ENCODE measurements around the gene CHD9NB.
A peak's percentile ranks its signal among the peaks of the same experiment; 100 is the strongest.

Gene CHD9NB

GRCh38 chr16:53097190-53097589 lies 44.5 kb upstream of the CHD9NB start:
- ChIA-PET CTCF (interaction anchor here (0.6 to 1.4 kb wide), 2 partner anchors 11 to 35 kb away, joined by 3 to 10 read pairs; no protein-coding TSS in a partner anchor), POLR2A (ENCODE audit: low non-redundant PET) (no interaction called here)
- peak overlapping the region; percentile 99 for H3K27ac ChIP-seq
- TF ChIP-seq CTCF (conservative IDR thresholded peaks at IDR 0.05; ENCODE audit: low read depth) = no peak
- DNase-seq (ENCODE audit: low spot score) = no peak

GRCh38 chr16:53094013-53094630 lies 41.4 kb upstream of the CHD9NB start:
- TF ChIP-seq CTCF (conservative IDR thresholded peaks at IDR 0.05; ENCODE audit: low read depth) = no peak
- DNase-seq (ENCODE audit: low spot score) = no peak
- peak overlapping the region; percentile 92 for H3K27ac ChIP-seq
- POLR2A ChIA-PET (ENCODE audit: low non-redundant PET) = interaction anchor here (0.7 kb wide), 1 partner anchor 1622 kb away, joined by 5 read pairs; no protein-coding TSS in a partner anchor
- CTCF ChIA-PET = interaction anchor here (1.0 kb wide), 1 partner anchor 39 kb away, joined by 4 read pairs; the partner anchor contains the start of gene CHD9

GRCh38 chr16:53093162-53093744 lies 40.6 kb upstream of the CHD9NB start:
- no peak for DNase-seq (ENCODE audit: low spot score)
- peak overlapping the region; percentile 92 for H3K27ac ChIP-seq
- ChIA-PET POLR2A (ENCODE audit: low non-redundant PET) (interaction anchor here (1.3 kb wide), 1 partner anchor 13 kb away, joined by 3 read pairs; no protein-coding TSS in a partner anchor), CTCF (interaction anchor here (0.6 to 1.0 kb wide), 2 partner anchors 38 to 99 kb away, joined by 3 to 4 read pairs; partner anchors contain the start of gene CHD9)
- no peak for TF ChIP-seq CTCF (conservative IDR thresholded peaks at IDR 0.05; ENCODE audit: low read depth)

GRCh38 chr16:53092284-53092683 lies 39.6 kb upstream of the CHD9NB start:
- DNase-seq (ENCODE audit: low spot score) = no peak
- H3K27ac ChIP-seq = peak overlapping the region; percentile 95; the same call in 1 of the 2 replicates
- CTCF ChIA-PET = interaction anchor here (0.8 kb wide), 1 partner anchor 37 kb away, joined by 4 read pairs; no protein-coding TSS in a partner anchor
- POLR2A ChIA-PET (ENCODE audit: low non-redundant PET) = interaction anchor here (0.7 to 1.3 kb wide), 2 partner anchors 12 to 1256 kb away, joined by 3 read pairs; no protein-coding TSS in a partner anchor
- TF ChIP-seq CTCF (conservative IDR thresholded peaks at IDR 0.05; ENCODE audit: low read depth) = no peak

- CTCF ChIA-PET = interaction anchor here (0.8 kb wide), 1 partner anchor 38 kb away, joined by 4 read pairs; no protein-coding TSS in a partner anchor
- no peak for TF ChIP-seq CTCF (conservative IDR thresholded peaks at IDR 0.05; ENCODE audit: low read depth)
- POLR2A ChIA-PET (ENCODE audit: low non-redundant PET) = interaction anchor here (0.7 to 1.3 kb wide), 2 partner anchors 11 to 1256 kb away, joined by 3 read pairs; no protein-coding TSS in a partner anchor
- peak overlapping the region; percentile 95 for H3K27ac ChIP-seq
- DNase-seq (ENCODE audit: low spot score) = no peak
Observed at GRCh38 chr16:53091466-53092211, 38.9 kb upstream of the CHD9NB start.
